ENCODE data around the gene NCK1. TPM values are rescaled to one million over a fixed set of nuclear protein-coding genes. Genes with fewer than 3 reads are reported as not detected.
A peak's percentile ranks its signal among the peaks of the same experiment; 100 is the strongest.

Gene NCK1
- total and polyA plus RNA-seq, 2 of the 13 experiments (the other 11 are each of a cell fraction or from before 2014, with no cell fraction given) = 14.7 to 30.4 TPM

DNA sequence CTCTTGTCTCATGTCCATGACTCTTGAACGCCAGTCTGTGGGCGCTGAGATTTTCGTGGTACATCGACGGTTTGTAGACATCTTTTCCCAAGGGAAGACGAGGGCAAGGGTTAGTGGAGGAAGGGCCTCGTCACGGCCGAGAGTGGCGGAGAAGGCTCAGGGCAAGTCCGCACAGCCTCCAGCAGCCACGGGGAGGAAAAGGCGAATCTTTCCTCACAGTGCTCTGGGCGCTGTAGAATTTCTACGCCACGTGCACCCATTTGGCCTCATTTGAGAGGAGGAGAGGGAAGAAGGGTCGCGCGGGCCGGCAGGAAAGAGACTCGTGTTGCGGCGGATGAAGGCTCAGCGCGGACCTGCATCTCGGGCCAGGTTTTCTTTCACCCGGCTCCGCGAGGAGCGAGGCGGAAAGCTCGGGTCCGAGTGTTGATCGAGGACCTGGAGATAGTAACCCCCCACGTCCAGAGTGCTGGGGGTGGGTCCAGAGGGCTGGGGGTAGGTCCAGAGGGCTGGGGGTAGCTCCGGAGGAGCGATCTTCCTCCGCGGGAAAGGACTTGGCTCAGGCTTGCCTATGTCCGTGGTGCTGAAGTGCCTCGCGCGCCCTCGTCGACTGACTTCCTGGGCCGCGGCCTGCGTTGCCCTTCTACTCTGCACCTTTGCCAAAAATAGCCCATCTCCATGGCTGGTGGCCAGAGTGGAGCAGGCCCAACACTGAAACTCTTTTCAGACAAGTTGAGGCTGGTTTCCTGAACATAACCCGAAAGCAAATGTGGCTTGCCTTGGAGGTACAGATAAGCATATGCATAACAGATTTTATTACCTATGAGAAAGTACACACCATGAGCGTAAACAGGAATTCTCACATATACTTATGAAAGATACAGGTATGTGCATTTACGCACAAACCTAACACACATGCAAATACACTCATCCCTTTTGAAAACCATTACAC lies 42.0 kb upstream of the NCK1 start (continued):
- TF ChIP-seq CSRNP1 (CRISPR knock-in tag; IDR thresholded peaks at IDR 0.05) (0 out of 2 replicates have a peak, but pooled peaks have one; percentile 59), ZNF552 (CRISPR knock-in tag; IDR thresholded peaks at IDR 0.05; ENCODE audit: borderline replicate concordance) (0 out of 2 replicates have a peak, but pooled peaks have one; percentile 24), SRY (CRISPR knock-in tag; IDR thresholded peaks at IDR 0.05) (peak; percentile 57; the same call in 1 of the 2 replicates), ATM (IDR thresholded peaks at IDR 0.05; ENCODE audit: borderline replicate concordance) (no peak), ZSCAN20 (CRISPR knock-in tag; IDR thresholded peaks at IDR 0.05; ENCODE audit: borderline replicate concordance) (no peak), HHEX (CRISPR knock-in tag; IDR thresholded peaks at IDR 0.05) (no peak), ZNF629 (CRISPR knock-in tag; conservative IDR thresholded peaks at IDR 0.05) (no peak), NRL (CRISPR knock-in tag; IDR thresholded peaks at IDR 0.05; ENCODE audit: borderline replicate concordance) (peak; percentile 27), SRF (IDR thresholded peaks at IDR 0.05; ENCODE audit: low read depth, low read length) (no peak), ZNF432 (CRISPR knock-in tag; IDR thresholded peaks at IDR 0.05; ENCODE audit: borderline replicate concordance) (no peak), SCMH1 (CRISPR knock-in tag; IDR thresholded peaks at IDR 0.05; ENCODE audit: borderline replicate concordance) (no peak), NCOA2 (CRISPR knock-in tag; IDR thresholded peaks at IDR 0.05) (no peak), ZBTB4 (CRISPR knock-in tag; IDR thresholded peaks at IDR 0.05; ENCODE audit: borderline replicate concordance) (no peak), ZNF30 (CRISPR knock-in tag; IDR thresholded peaks at IDR 0.05) (peak; percentile 69), ZNF790 (CRISPR knock-in tag; IDR thresholded peaks at IDR 0.05; ENCODE audit: borderline replicate concordance) (peak; percentile 52; the same call in 1 of the 2 replicates), ZNF101 (CRISPR knock-in tag; IDR thresholded peaks at IDR 0.05; ENCODE audit: borderline replicate concordance, low read depth) (0 out of 2 replicates have a peak, but pooled peaks have one; percentile 77), ZNF296 (CRISPR knock-in tag; conservative IDR thresholded peaks at IDR 0.05) (no peak), ZNF749 (CRISPR knock-in tag; IDR thresholded peaks at IDR 0.05; ENCODE audit: borderline replicate concordance) (no peak), RAD51 (IDR thresholded peaks at IDR 0.05; ENCODE audit: borderline replicate concordance) (no peak), ZNF484 (CRISPR knock-in tag; IDR thresholded peaks at IDR 0.05; ENCODE audit: borderline replicate concordance, low read depth) (0 out of 2 replicates have a peak, but pooled peaks have one; percentile 25), SRSF9 (IDR thresholded peaks at IDR 0.05; ENCODE audit: borderline replicate concordance, insufficient read depth, low read depth, low read length, poor library complexity, severe bottlenecking) (no peak)
- TF ChIP-seq, protein P1, sequence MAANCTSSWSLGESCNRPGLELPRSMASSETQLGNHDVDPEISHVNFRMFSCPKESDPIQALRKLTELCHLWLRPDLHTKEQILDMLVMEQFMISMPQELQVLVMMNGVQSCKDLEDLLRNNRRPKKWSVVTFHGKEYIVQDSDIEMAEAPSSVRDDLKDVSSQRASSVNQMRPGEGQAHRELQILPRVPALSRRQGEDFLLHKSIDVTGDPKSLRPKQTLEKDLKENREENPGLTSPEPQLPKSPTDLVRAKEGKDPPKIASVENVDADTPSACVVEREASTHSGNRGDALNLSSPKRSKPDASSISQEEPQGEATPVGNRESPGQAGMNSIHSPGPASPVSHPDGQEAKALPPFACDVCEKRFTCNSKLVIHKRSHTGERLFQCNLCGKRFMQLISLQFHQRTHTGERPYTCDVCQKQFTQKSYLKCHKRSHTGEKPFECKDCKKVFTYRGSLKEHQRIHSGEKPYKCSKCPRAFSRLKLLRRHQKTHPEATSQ (CRISPR knock-in tag; IDR thresholded peaks at IDR 0.05; ENCODE audit: borderline replicate concordance) = peak; percentile 75; the same call in 1 of the 2 replicates
